HG03066 (cell line): ENCODE data around the gene EPB41.

Experiments
- ATAC-seq: cut with Tn5 transposase; IDR thresholded peaks from one replicate; pipeline ENCODE4 v1.9.1; 2021; ENCODE audit warnings: low read depth; ENCODE audit not compliant: unreplicated experiment

EPB41 gene

GRCh38 chr1:28973596-28974421, 59.4 kb downstream of the EPB41 start:
- ATAC-seq = no peak

GRCh38 chr1:28974432-28974831, 60.1 kb downstream of the EPB41 start:
- ATAC-seq = no peak

GRCh38 chr1:28976248-28976647, 61.9 kb downstream of the EPB41 start:
- ATAC-seq = no peak

GRCh38 chr1:28981210-28981609, 66.8 kb downstream of the EPB41 start:
- ATAC-seq = no peak

- no peak for ATAC-seq
Observed at GRCh38 chr1:28982198-28982597, 67.8 kb downstream of the EPB41 start.

GRCh38 chr1:28983091-28983490, 68.7 kb downstream of the EPB41 start:
- no peak for ATAC-seq

- no peak for ATAC-seq
Observed at GRCh38 chr1:28983509-28984310, 69.3 kb downstream of the EPB41 start.

- ATAC-seq = no peak
Observed at GRCh38 chr1:28984311-28984684, 69.9 kb downstream of the EPB41 start.

GRCh38 chr1:28985427-28985826, 71.1 kb downstream of the EPB41 start:
- ATAC-seq = no peak

GRCh38 chr1:28986306-28986910, 72.0 kb downstream of the EPB41 start:
- no peak for ATAC-seq

GRCh38 chr1:29002792-29003191, 88.4 kb downstream of the EPB41 start:
- no peak for ATAC-seq

GRCh38 chr1:29004288-29004687, 89.9 kb downstream of the EPB41 start:
- no peak for ATAC-seq

GRCh38 chr1:29004798-29005197, 90.4 kb downstream of the EPB41 start:
- ATAC-seq = no peak

- ATAC-seq = no peak
Observed at GRCh38 chr1:29011775-29012174, 97.4 kb downstream of the EPB41 start.

- no peak for ATAC-seq
Observed at GRCh38 chr1:29017235-29017634, 102.9 kb downstream of the EPB41 start.

GRCh38 chr1:29017975-29018712, 103.8 kb downstream of the EPB41 start:
- no peak for ATAC-seq

GRCh38 chr1:29022620-29023019, 108.3 kb downstream of the EPB41 start:
- no peak for ATAC-seq

- ATAC-seq = no peak
Observed at GRCh38 chr1:29029667-29030066, 115.3 kb downstream of the EPB41 start.

GRCh38 chr1:29032841-29033240, 118.5 kb downstream of the EPB41 start:
- ATAC-seq = no peak

GRCh38 chr1:29033829-29034466, 119.6 kb downstream of the EPB41 start:
- ATAC-seq = no peak
